IMR-90 (cell line): ENCODE data around the gene MPPED1.

Source experiments
- CEBPB ChIP-seq: IDR thresholded peaks from 2 replicates; pipeline ENCODE4 v1.6.1; 2012; ENCODE audit warnings: low read depth, low read length, improper control_type of control experiment
- MAZ ChIP-seq: IDR thresholded peaks from 2 replicates; pipeline ENCODE4 v1.6.1; 2012; ENCODE audit warnings: low read depth, mild to moderate bottlenecking, low read length, improper control_type of control experiment, moderate library complexity, borderline replicate concordance
- POLR2A ChIP-seq: IDR thresholded peaks from 2 replicates; pipeline ENCODE4 v1.6.1; 2012; ENCODE audit warnings: mild to moderate bottlenecking, low read depth, low read length
- RCOR1 ChIP-seq: IDR thresholded peaks from 2 replicates; pipeline ENCODE4 v1.6.1; 2012; ENCODE audit warnings: mild to moderate bottlenecking, low read length, improper control_type of control experiment; ENCODE audit not compliant: insufficient replicate concordance
- RFX5 ChIP-seq: IDR thresholded peaks from 2 replicates; pipeline ENCODE4 v1.8.0; 2012; ENCODE audit warnings: low read depth, mild to moderate bottlenecking, low read length, moderate library complexity
- TF ChIP-seq, protein P1 (sequence below): conservative IDR thresholded peaks from 2 replicates; pipeline ENCODE4 v1.5.1; 2012; ENCODE audit warnings: mild to moderate bottlenecking, low read depth, low read length, improper control_type of control experiment

DNA sequence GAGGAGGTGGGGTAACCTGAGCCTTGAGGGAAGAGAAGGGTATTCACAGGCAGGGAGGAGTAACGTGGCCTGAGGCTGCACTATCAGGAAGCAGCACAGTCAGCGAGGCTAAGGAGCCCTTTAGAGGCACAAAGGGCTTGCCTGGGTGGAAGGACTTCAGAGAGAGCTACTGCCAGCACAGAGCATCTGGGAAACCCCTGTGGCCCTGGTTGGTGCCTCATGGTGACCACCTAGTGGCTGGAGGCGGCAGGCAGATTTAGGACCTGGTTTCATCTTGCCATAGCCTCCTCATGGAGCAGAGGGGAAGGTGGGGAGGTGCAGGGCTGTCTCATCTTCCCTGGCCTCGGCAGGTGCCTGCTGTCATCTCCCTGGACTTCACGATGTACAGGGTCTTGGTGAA lies 64.5 kb downstream of the MPPED1 start:
- TF ChIP-seq, protein P1, sequence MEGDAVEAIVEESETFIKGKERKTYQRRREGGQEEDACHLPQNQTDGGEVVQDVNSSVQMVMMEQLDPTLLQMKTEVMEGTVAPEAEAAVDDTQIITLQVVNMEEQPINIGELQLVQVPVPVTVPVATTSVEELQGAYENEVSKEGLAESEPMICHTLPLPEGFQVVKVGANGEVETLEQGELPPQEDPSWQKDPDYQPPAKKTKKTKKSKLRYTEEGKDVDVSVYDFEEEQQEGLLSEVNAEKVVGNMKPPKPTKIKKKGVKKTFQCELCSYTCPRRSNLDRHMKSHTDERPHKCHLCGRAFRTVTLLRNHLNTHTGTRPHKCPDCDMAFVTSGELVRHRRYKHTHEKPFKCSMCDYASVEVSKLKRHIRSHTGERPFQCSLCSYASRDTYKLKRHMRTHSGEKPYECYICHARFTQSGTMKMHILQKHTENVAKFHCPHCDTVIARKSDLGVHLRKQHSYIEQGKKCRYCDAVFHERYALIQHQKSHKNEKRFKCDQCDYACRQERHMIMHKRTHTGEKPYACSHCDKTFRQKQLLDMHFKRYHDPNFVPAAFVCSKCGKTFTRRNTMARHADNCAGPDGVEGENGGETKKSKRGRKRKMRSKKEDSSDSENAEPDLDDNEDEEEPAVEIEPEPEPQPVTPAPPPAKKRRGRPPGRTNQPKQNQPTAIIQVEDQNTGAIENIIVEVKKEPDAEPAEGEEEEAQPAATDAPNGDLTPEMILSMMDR, result no peak
- TF ChIP-seq POLR2A (no peak), RCOR1 (no peak), CEBPB (no peak), RFX5 (no peak), MAZ (no peak)
